Measurements from ENCODE around the gene COX19. TPM values are rescaled to one million over a fixed set of nuclear protein-coding genes. Genes with fewer than 3 reads are reported as not detected.
A peak's percentile ranks its signal among the peaks of the same experiment; 100 is the strongest.

COX19 gene
- total and polyA plus RNA-seq, 2 of the 13 experiments (the other 11 are each of a cell fraction or from before 2014, with no cell fraction given), result 11.5 to 21.7 TPM

- no peak for TF ChIP-seq FOXP1 (IDR thresholded peaks at IDR 0.05)
- peak; percentile 73 for TF ChIP-seq FOXP1 (CRISPR knock-in tag; IDR thresholded peaks at IDR 0.05)
- TF ChIP-seq ZNF761 (CRISPR knock-in tag; conservative IDR thresholded peaks at IDR 0.05), result 0 out of 2 replicates have a peak, but pooled peaks have one; percentile 26
- TF ChIP-seq KAT8 (CRISPR knock-in tag; IDR thresholded peaks at IDR 0.05), result peak; percentile 78; the same call in 1 of the 2 replicates
- 0 out of 2 replicates have a peak, but pooled peaks have one; percentile 17 for TF ChIP-seq FOXA3 (CRISPR knock-in tag; IDR thresholded peaks at IDR 0.05)
- TF ChIP-seq ZNF407 (CRISPR knock-in tag; IDR thresholded peaks at IDR 0.05; ENCODE audit: not compliant biosample characterization), result peak; percentile 41
- TF ChIP-seq SRY (CRISPR knock-in tag; IDR thresholded peaks at IDR 0.05), result peak; percentile 76; the same call in 1 of the 2 replicates
- TF ChIP-seq PHF21A (CRISPR knock-in tag; IDR thresholded peaks at IDR 0.05), result peak; percentile 98
- peak; percentile 69; the same call in 1 of the 2 replicates for TF ChIP-seq ZSCAN21 (CRISPR knock-in tag; IDR thresholded peaks at IDR 0.05; ENCODE audit: borderline replicate concordance)
- peak; percentile 18; the same call in 1 of the 2 replicates for TF ChIP-seq GATAD1 (CRISPR knock-in tag; IDR thresholded peaks at IDR 0.05)
- TF ChIP-seq ZNF652 (CRISPR knock-in tag; IDR thresholded peaks at IDR 0.05; ENCODE audit: borderline replicate concordance, low read depth), result no peak
- TF ChIP-seq PRPF4 (IDR thresholded peaks at IDR 0.05; ENCODE audit: low read depth, low read length, poor library complexity, severe bottlenecking), result no peak
- TF ChIP-seq PHF5A (CRISPR knock-in tag; IDR thresholded peaks at IDR 0.05; ENCODE audit: low read depth, unreplicated experiment), result peak; percentile 72
- no peak for TF ChIP-seq SUZ12 (IDR thresholded peaks at IDR 0.05; ENCODE audit: low read depth, low read length)
- TF ChIP-seq HMGXB4 (CRISPR knock-in tag; IDR thresholded peaks at IDR 0.05; ENCODE audit: borderline replicate concordance in 1 of 2, low read depth in 1 of 2), result peak in 1 of 2 experiments; percentile 83; a peak in 2 of 4 replicates
- no peak for TF ChIP-seq NCOA1 (CRISPR knock-in tag; IDR thresholded peaks at IDR 0.05)
- TF ChIP-seq ZSCAN20 (CRISPR knock-in tag; IDR thresholded peaks at IDR 0.05; ENCODE audit: borderline replicate concordance), result peak; percentile 49
- TF ChIP-seq CBFB (CRISPR knock-in tag; IDR thresholded peaks at IDR 0.05), result peak; percentile 91
Measured at GRCh38 chr7:977326-978048, 2.1 kb upstream of the COX19 start (continued).
